T-cell (primary cell): Measurements from ENCODE around the gene RFTN2. TPM values are rescaled to one million over a fixed set of nuclear protein-coding genes. Genes with fewer than 3 reads are reported as not detected.

Source experiments
- ATAC-seq, 4 experiments: fragments of 200-7000 bp in 3 of 4; fragments of 150-1000 bp in 1 of 4; cut with Tn5 transposase; replicated peaks in 1 of 4; 1 replicate in 3 of 4; 2 replicates in 1 of 4; pipeline ENCODE4 v1.10.0; 2021; ENCODE audit warnings: moderate library complexity in 3 of 4, mild to moderate bottlenecking in 2 of 4, moderate number of reproducible peaks in 1 of 4
- CTCF ChIA-PET, 2 donors: fragments of 300-600 bp; sonication (Branson Sonifier 250); formaldehyde crosslinking; loops; one replicate each; lab custom pipeline; 2022; ENCODE audit warnings: antibody characterized with exemption in 2 of 2; lab: Charles Lee
- POLR2A ChIA-PET, 2 donors: fragments of 300-600 bp; sonication (Branson Sonifier 250); formaldehyde crosslinking; loops; one replicate each; lab custom pipeline; 2022; ENCODE audit warnings: antibody characterized with exemption in 2 of 2; lab: Charles Lee
- DNase-seq, 35 experiments: peaks; one replicate each; pipeline versions ENCODE4 v3.0.0 to v3.0.0-alpha.2; 2013 to 2023
- H3K27ac ChIP-seq: one replicate; pipeline ENCODE4 v1.5.1; 2013; ENCODE audit warnings: low read length
- H3K27me3 ChIP-seq, 2 experiments: replicated peaks in 1 of 2; 1 replicate in 1 of 2; 2 replicates in 1 of 2; pipeline versions ENCODE4 v1.6.1 to v1.7.0; 2013; ENCODE audit warnings: low read length in 1 of 2, mixed read lengths in 1 of 2; ENCODE audit not compliant: control insufficient read depth in 2 of 2, insufficient read depth in 2 of 2; ENCODE audit errors: extremely low read depth in 1 of 2
- H3K36me3 ChIP-seq, 2 donors: 1 replicate in 1 of 2; 2 replicates in 1 of 2; pipeline versions ENCODE4 v1.6.1 to v1.7.0; 2013; ENCODE audit warnings: low read length in 1 of 2; ENCODE audit not compliant: control insufficient read depth in 2 of 2, insufficient read depth in 1 of 2; ENCODE audit errors: extremely low read depth in 1 of 2
- H3K4me1 ChIP-seq, 2 experiments: 1 replicate in 1 of 2; 2 replicates in 1 of 2; pipeline versions ENCODE4 v1.6.1 to v1.7.0; 2013; ENCODE audit warnings: low read length in 2 of 2, mixed read lengths in 1 of 2; ENCODE audit not compliant: insufficient read depth in 2 of 2, control insufficient read depth in 1 of 2; ENCODE audit errors: extremely low read depth in 1 of 2
- H3K4me3 ChIP-seq, 2 donors: 1 replicate in 1 of 2; 2 replicates in 1 of 2; pipeline versions ENCODE4 v1.5.1 to v1.7.0; 2013; ENCODE audit warnings: mild to moderate bottlenecking in 2 of 2, low read length in 1 of 2, moderate library complexity in 1 of 2; ENCODE audit not compliant: control insufficient read depth in 1 of 2; ENCODE audit errors: extremely low read depth in 1 of 2
- H3K9me3 ChIP-seq: 2 replicates; pipeline ENCODE4 v1.7.0; 2013
- H3K27ac Mint-ChIP-seq, 2 donors: one replicate each; pipeline ENCODE4 v1.8.0; 2020 to 2021; ENCODE audit warnings: mild to moderate bottlenecking in 2 of 2, mixed read lengths in 2 of 2
- H3K27me3 Mint-ChIP-seq, 2 donors: one replicate each; pipeline ENCODE4 v1.8.0; 2021 to 2022; ENCODE audit warnings: mixed read lengths in 2 of 2
- H3K36me3 Mint-ChIP-seq: one replicate; pipeline ENCODE4 v1.8.0; 2021; ENCODE audit warnings: mixed read lengths
- H3K4me1 Mint-ChIP-seq, 3 donors: one replicate each; pipeline ENCODE4 v1.8.0; 2020 to 2022; ENCODE audit warnings: mixed read lengths in 3 of 3, mild to moderate bottlenecking in 1 of 3
- H3K4me3 Mint-ChIP-seq, 3 donors: one replicate each; pipeline ENCODE4 v1.8.0; 2020 to 2022; ENCODE audit warnings: mild to moderate bottlenecking in 3 of 3, mixed read lengths in 3 of 3, moderate library complexity in 3 of 3
- H3K9me3 Mint-ChIP-seq, 3 donors: one replicate each; pipeline ENCODE4 v1.8.0; 2020 to 2022; ENCODE audit warnings: mixed read lengths in 3 of 3
- WGBS: methylation state at CpG from one replicate; pipeline ENCODE4 v1.1.5; 2013; ENCODE audit warnings: missing lambda C conversion rate; ENCODE audit not compliant: insufficient coverage; 5-methylcytosine and 5-hydroxymethylcytosine counted together
- total RNA-seq, 35 experiments: library from RNA in 6 of 35; stranded (reverse) in 6 of 35; fragments of 120-200 nt in 1 of 35; gene quantifications; one replicate each; pipeline versions ENCODE4 v1.2.1 to v1.2.4 and lab custom pipeline; 2013 to 2026

The RFTN2 gene
- total RNA-seq, 5 donors from 2014 or later (not counting 1 experiment from before 2014, with no cell fraction given): 0.12 to 0.44 TPM; not detected in 3

DNA sequence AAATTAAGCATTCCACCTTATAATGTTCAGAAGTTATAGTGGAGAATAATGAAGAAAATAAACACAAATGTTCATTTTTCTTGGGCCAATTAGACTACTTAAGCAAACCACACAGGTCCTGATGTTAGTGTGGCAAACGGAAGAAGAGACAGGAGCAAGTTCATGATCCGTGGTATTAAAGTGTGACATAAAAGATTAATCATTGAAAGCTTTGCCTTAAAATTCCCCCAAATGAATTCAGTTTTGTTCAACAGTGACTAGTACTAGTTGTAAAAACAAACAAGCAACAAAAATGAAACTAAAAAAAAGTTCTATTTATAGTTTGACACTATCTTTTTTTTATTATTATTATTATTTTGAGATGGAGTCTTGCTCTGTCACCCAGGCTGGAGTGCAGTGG is 73.7 kb downstream of the RFTN2 start:
- Mint-ChIP-seq H3K27ac (no peak overlapping the region), H3K36me3 (no peaks in the 10 kb centered on the region), H3K4me3 (no peak overlapping the region), H3K4me1 (peaks cover 5 to 9% (median 5%) of the 10 kb centered on the region in 3 donors), H3K27me3 (peaks cover 5 to 14% of the 10 kb centered on the region in 2 donors), H3K9me3 (no peaks in the 10 kb centered on the region)
- Histone ChIP-seq H3K36me3 (no peaks in the 10 kb centered on the region), H3K4me1 (peaks cover 0 to 8% of the 10 kb centered on the region in 2 experiments), H3K27me3 (peaks cover 0 to 7% of the 10 kb centered on the region in 2 experiments), H3K27ac (no peak overlapping the region), H3K9me3 (no peaks in the 10 kb centered on the region), H3K4me3 (no peak overlapping the region)
- no peak for ATAC-seq
- DNase-seq: no peak
- CTCF ChIA-PET: interaction anchor here in 1 of 2 donors (0.6 kb wide), 1 partner anchor 1936 kb away, joined by 5 read pairs; no protein-coding TSS in a partner anchor
- WGBS: no CpG with 5 or more reads among the region's 2 CpGs
- POLR2A ChIA-PET: no interaction called here

DNA sequence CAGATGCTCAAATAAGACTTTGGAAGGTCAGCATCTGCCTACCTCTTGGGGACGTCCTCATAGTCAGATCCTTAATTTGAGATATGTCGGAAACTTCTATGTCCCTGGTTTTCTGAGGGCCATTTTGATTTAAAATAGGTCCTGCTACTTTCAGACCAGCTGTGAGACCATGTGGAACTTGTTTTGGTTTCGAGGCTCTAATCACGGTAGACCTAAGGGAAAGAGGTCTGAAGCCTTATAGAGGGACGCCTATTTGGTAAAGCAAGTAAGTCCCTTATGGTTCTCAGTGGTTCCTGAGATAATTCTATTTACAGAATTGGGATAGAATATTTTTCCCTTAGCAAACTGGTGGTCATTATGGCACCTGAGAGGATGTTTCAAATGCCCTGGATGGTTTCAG is 75.1 kb downstream of the RFTN2 start:
- peaks cover 5 to 14% of the 10 kb centered on the region in 2 donors for H3K27me3 Mint-ChIP-seq
- ChIA-PET POLR2A (no interaction called here), CTCF (interaction anchor here in 1 of 2 donors (1.2 kb wide), 1 partner anchor 165 kb away, joined by 3 read pairs; the partner anchor contains the start of gene SF3B1)
- Histone ChIP-seq H3K36me3 (no peaks in the 10 kb centered on the region), H3K9me3 (no peaks in the 10 kb centered on the region), H3K27ac (no peak overlapping the region), H3K4me1 (peaks cover 0 to 8% of the 10 kb centered on the region in 2 experiments), H3K27me3 (peaks cover 0 to 7% of the 10 kb centered on the region in 2 experiments), H3K4me3 (no peak overlapping the region)
- WGBS: 75% methylated on average over 5 of the region's 5 CpGs
- H3K4me1 Mint-ChIP-seq: peaks cover 5 to 9% (median 5%) of the 10 kb centered on the region in 3 donors
- H3K36me3 Mint-ChIP-seq: no peaks in the 10 kb centered on the region
- no peak overlapping the region for H3K27ac Mint-ChIP-seq
- DNase-seq: no peak
- no peak overlapping the region for H3K4me3 Mint-ChIP-seq
- H3K9me3 Mint-ChIP-seq: no peaks in the 10 kb centered on the region
- no peak for ATAC-seq

DNA sequence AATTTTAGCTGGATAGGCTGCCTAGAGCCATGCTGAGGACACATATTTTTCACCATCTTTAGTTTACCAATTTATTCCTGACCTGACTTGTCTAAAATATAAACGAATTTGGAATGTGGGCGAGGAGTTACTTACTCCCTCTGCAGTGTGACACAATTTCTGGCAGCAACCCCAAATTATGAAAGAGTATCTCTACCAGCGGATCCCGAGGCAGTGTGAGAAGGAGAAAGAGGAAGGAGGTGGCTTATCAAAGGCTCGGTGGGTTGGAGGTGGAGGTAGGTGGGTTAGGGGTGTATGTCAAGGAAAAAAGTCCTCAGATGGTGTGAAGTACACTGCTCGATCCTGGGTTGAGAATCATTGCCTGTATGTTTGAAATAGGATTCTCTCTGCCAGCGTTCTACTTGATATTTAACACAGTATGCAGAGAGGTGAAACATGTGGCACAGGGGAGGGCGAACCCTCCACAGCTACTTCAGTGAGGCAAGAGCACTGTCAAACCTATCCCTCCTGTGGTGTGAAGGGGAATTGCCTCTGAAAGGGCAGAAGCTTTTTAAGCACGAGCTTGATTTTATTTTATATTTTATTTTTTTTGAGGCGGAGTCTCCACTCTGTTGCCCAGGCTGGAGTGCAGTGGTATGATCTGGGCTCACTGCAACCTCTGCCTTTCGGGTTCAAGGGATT is 76.0 kb downstream of the RFTN2 start:
- DNase-seq (peak in 31 of 35 experiments; percentile 8 to 61 (median 28)), ATAC-seq (peak; percentile 79 to 97 (median 86))
- Histone ChIP-seq H3K4me3 (no peak overlapping the region), H3K9me3 (no peaks in the 10 kb centered on the region), H3K27me3 (peaks cover 0 to 7% of the 10 kb centered on the region in 2 experiments), H3K27ac (no peak overlapping the region), H3K4me1 (peaks cover 0 to 8% of the 10 kb centered on the region in 2 experiments), H3K36me3 (no peaks in the 10 kb centered on the region)
- ChIA-PET CTCF (interaction anchor here in 1 of 2 donors (1.2 kb wide), 1 partner anchor 164 kb away, joined by 3 read pairs; the partner anchor contains the start of gene SF3B1), POLR2A (interaction anchor here in 1 of 2 donors (0.5 kb wide), 1 partner anchor 96 kb away, joined by 4 read pairs; no protein-coding TSS in a partner anchor)
- Mint-ChIP-seq H3K4me1 (peaks cover 5 to 9% (median 5%) of the 10 kb centered on the region in 3 donors), H3K27me3 (peaks cover 5 to 14% of the 10 kb centered on the region in 2 donors), H3K4me3 (peak overlapping the region in 1 of 3 donors; percentile 50), H3K9me3 (no peaks in the 10 kb centered on the region), H3K27ac (no peak overlapping the region), H3K36me3 (no peaks in the 10 kb centered on the region)
- WGBS: 29% methylated on average over 3 of the region's 11 CpGs

DNA sequence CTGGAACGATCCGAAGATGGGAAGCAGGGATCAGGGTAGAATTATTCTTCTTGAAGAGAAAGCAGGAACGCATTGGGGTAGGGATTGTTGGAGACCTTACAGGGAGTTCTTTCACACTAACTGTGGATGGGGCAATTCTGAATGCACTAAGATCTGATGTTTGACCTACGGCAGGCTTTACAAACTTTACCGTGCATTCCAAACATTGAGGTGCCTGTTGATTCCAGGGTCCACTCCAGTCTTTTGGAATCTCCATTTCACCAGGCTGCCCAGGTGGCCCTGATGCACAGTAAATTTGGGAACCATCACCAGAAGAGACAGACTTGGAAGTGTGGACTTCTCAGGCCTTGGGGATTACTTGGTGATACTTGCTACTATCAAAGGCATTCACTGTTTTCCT is 76.9 kb downstream of the RFTN2 start:
- 86% methylated on average over 5 of the region's 5 CpGs for WGBS
- H3K4me1 Mint-ChIP-seq: peaks cover 5 to 9% (median 5%) of the 10 kb centered on the region in 3 donors
- Histone ChIP-seq H3K36me3 (no peaks in the 10 kb centered on the region), H3K9me3 (no peaks in the 10 kb centered on the region), H3K4me1 (peaks cover 0 to 8% of the 10 kb centered on the region in 2 experiments), H3K4me3 (no peak overlapping the region), H3K27ac (no peak overlapping the region), H3K27me3 (peaks cover 0 to 7% of the 10 kb centered on the region in 2 experiments)
- peaks cover 5 to 14% of the 10 kb centered on the region in 2 donors for H3K27me3 Mint-ChIP-seq
- ATAC-seq (no peak), DNase-seq (no peak)
- ChIA-PET CTCF (no interaction called here), POLR2A (no interaction called here)
- H3K4me3 Mint-ChIP-seq: no peak overlapping the region
- no peaks in the 10 kb centered on the region for H3K9me3 Mint-ChIP-seq
- H3K36me3 Mint-ChIP-seq: no peaks in the 10 kb centered on the region
- no peak overlapping the region for H3K27ac Mint-ChIP-seq

DNA sequence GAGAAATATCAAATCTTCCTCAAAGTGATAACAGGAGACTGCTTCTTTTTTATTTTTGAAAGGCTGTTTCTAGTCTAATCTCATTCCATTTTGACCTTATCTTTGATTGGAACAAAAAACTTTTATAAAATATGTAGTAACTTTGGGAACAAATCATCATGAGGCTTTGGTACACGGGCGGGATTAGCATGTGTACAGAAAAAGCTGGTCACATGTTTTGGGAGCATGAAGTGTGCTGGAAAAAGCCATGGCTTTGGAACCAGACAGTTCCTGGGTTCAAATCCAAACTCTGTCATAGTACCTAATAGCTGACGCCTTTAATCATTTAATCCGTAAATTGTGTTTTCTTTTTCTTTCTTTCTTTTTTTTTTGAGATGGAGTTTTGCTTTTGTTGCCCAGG is 78.2 kb downstream of the RFTN2 start:
- no peak overlapping the region for H3K4me3 Mint-ChIP-seq
- no peaks in the 10 kb centered on the region for H3K36me3 ChIP-seq
- no peaks in the 10 kb centered on the region for H3K9me3 ChIP-seq
- no peaks in the 10 kb centered on the region for H3K36me3 Mint-ChIP-seq
- peaks cover 0 to 8% of the 10 kb centered on the region in 2 experiments for H3K4me1 ChIP-seq
- no peak for DNase-seq
- no CpG with 5 or more reads among the region's 4 CpGs for WGBS
- ChIA-PET POLR2A (no interaction called here), CTCF (interaction anchor here in 1 of 2 donors (0.5 kb wide), 1 partner anchor 699 kb away, joined by 5 read pairs; no protein-coding TSS in a partner anchor)
- no peak overlapping the region for H3K27ac Mint-ChIP-seq
- no peak for ATAC-seq
- H3K4me1 Mint-ChIP-seq: peaks cover 5 to 9% (median 5%) of the 10 kb centered on the region in 3 donors
- no peak overlapping the region for H3K4me3 ChIP-seq
- peaks cover 0 to 7% of the 10 kb centered on the region in 2 experiments for H3K27me3 ChIP-seq
- no peak overlapping the region for H3K27ac ChIP-seq
- H3K27me3 Mint-ChIP-seq: peaks cover 5 to 14% of the 10 kb centered on the region in 2 donors
- no peaks in the 10 kb centered on the region for H3K9me3 Mint-ChIP-seq

DNA sequence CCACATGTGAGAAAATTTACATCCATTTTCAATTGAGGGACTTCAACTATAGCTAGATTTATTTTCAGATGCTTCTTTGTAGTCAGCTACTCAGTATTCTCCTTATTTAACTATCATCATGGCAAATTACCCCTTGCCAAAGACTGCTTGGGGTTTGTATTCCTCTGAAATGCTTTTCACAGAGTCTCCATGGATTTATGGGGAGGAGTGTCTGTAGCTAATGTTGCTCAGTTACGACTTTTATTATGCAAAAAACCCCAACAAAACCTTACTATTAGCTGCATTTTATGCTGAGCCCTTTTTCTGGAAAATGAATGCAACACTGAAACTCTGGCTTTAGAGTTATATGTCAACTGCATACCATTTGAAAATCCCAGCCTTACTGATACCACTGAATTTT is 78.6 kb downstream of the RFTN2 start:
- ATAC-seq: no peak
- Mint-ChIP-seq H3K27me3 (peaks cover 5 to 14% of the 10 kb centered on the region in 2 donors), H3K36me3 (no peaks in the 10 kb centered on the region), H3K4me1 (peaks cover 5 to 9% (median 5%) of the 10 kb centered on the region in 3 donors), H3K9me3 (no peaks in the 10 kb centered on the region), H3K4me3 (no peak overlapping the region), H3K27ac (no peak overlapping the region)
- H3K4me3 ChIP-seq: no peak overlapping the region
- peaks cover 0 to 8% of the 10 kb centered on the region in 2 experiments for H3K4me1 ChIP-seq
- WGBS: no CpG with 5 or more reads among the region's 1 CpG
- DNase-seq: no peak
- H3K36me3 ChIP-seq: no peaks in the 10 kb centered on the region
- ChIA-PET POLR2A (no interaction called here), CTCF (interaction anchor here in 1 of 2 donors (0.5 kb wide), 1 partner anchor 699 kb away, joined by 5 read pairs; no protein-coding TSS in a partner anchor)
- no peaks in the 10 kb centered on the region for H3K9me3 ChIP-seq
- H3K27me3 ChIP-seq: peaks cover 0 to 10% of the 10 kb centered on the region in 2 experiments
- H3K27ac ChIP-seq: no peak overlapping the region
